ENCODE results near the gene FIBP.

- TF ChIP-seq POLR2A (IDR thresholded peaks at IDR 0.05), result no peak
- TF ChIP-seq CTCF (IDR thresholded peaks at IDR 0.05), result no peak
Observed at GRCh38 chr11:65863889-65864705, 24.2 kb downstream of the FIBP start.
